ENCODE data around the gene ARCN1.

- TF ChIP-seq POLR2A (IDR thresholded peaks at IDR 0.05) (no peak), CTCF (IDR thresholded peaks at IDR 0.05 in 8 of 11, conservative IDR thresholded peaks at IDR 0.05 in 3 of 11) (no peak), POLR2AphosphoS5 (IDR thresholded peaks at IDR 0.05) (no peak)
Measured at GRCh38 chr11:118537409-118537980, 34.7 kb upstream of the ARCN1 start.

Data from spleen (tissue), 7 donors.